Right renal cortex interstitium (tissue), 3 donors: ENCODE measurements around the gene LSP1. TPM values are rescaled to one million over a fixed set of nuclear protein-coding genes. Genes with fewer than 3 reads are reported as not detected.
"Not testable (repeated sequence)": the region's sequence is repeated elsewhere in the genome, so short reads cannot be mapped to it uniquely, and the experiment has no call there.

Experiments
- DNase-seq, 3 donors: peaks; one replicate each; pipeline ENCODE4 v3.0.0-alpha.2; 2013; ENCODE audit warnings: low read depth in 3 of 3, low spot score in 2 of 3
- polyA plus RNA-seq, 3 donors: library from polyadenylated mRNA; unstranded; fragments of 120-200 nt; gene quantifications; one replicate each; pipeline ENCODE4 v1.2.1, GENCODE V29; 2013; ENCODE audit not compliant: insufficient read length in 3 of 3

The LSP1 gene
- polyA plus RNA-seq, 3 donors, result 4.2 to 4.8 (median 4.8) TPM

DNA sequence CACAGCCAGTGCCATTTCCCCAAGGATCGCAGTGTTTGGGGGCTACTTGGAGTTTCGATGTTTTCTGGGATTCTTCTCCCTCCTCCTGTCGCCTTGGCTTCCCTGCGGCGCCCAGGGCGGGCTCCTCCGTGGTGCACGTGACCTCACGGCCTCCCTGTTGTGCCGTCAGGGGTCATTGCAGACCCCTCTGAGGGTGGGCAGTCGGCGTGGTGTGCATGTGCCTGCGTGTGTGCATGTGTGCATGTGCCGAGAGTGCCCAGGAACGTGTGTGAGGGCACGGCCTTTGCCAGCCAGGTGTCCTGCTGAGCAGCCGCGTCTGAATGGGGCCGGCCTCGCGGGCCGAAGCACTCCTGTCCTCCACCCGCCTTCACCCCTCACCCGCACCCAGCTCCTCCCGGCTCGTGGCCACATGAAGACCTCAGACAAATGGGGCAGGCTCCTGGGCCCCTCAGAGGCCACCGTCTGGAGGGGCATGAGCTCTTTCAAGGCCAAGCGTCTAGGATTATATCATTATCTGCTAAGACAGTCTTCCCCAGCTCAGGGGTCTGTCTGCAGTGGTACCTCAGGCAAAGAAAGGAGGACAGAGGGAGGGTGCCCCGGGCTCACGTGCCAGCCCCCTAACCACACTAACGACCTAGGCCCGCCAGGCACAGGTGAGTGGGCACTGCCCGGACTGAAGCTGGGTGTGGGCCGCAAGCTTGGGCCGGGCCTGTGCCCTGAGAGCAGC lies 84.9 kb downstream of the LSP1 start:
- no peak for DNase-seq

GRCh38 chr11:1938343-1939005 lies 85.6 kb downstream of the LSP1 start:
- no peak for DNase-seq

DNA sequence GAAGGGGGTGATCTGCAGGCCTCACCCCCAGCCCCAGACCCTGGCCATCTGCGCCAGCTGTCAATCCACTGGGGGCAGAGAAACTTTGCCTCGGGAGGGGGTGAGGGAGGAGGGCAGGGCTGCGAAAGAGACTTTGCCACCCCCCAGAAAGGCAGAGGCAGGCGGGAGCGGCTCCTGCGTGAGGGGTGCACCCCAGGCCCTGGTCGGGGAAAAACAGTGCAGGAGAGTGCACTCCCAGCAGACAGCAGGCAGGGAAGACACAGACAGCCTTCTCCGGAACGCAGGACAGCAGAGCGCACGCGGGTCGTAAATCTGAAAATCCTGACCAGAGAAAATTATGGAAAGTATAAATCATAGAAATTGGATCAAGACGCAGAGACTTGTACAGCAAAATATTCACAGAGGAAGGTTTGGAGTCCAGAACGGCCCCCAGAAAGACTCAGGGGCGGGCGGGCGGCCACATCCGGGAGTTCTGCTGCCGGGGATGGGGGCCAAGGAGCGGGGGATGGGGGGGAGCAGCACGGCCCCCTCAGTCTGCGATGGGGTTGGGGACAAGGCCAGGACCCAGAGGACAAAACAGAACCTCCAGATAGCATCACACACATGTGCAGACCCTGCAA lies 86.2 kb downstream of the LSP1 start:
- no peak for DNase-seq

DNA sequence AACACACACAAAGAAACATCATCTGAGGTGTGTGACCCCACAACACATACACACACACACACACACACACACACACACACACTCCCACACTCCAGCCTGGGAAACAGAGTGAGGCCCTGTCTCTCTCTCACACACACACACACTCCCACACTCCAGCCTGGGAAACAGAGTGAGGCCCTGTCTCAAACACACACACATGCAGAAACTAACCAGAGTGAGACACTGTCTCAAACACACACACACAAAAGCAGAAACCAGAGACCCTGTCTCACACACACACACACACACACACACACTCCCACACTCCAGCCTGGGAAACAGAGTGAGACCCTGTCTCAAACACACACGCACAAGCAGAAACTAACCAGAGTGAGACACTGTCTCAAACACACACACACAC lies 86.9 kb downstream of the LSP1 start:
- DNase-seq, result not testable (repeated sequence)

Other genes with a start within 250 kb of the LSP1 start
- not detected for gene KRTAP5-3, start 244.6 kb upstream of the LSP1 start, polyA plus RNA-seq
- not detected for gene KRTAP5-4, start 230.9 kb upstream of the LSP1 start, polyA plus RNA-seq
- not detected for gene KRTAP5-5, start 223.3 kb upstream of the LSP1 start, polyA plus RNA-seq
- gene KRTAP5-6, start 155.9 kb upstream of the LSP1 start, polyA plus RNA-seq, result not detected
- under 1 TPM; 0.11 to 0.30 (median 0.14) TPM for gene IFITM10, start 102.5 kb upstream of the LSP1 start, polyA plus RNA-seq
- 100 to 1,000 TPM; 192 to 255 (median 211) TPM for gene CTSD, start 89.2 kb upstream of the LSP1 start, polyA plus RNA-seq
- gene SYT8, start 18.1 kb upstream of the LSP1 start, polyA plus RNA-seq, result under 1 TPM in 1 of 3 donors, not detected in 2; 0.33 TPM
- gene TNNI2, start 14.1 kb upstream of the LSP1 start, polyA plus RNA-seq, result under 1 TPM; 0.29 to 0.42 (median 0.40) TPM
- gene PRR33, start 38.8 kb downstream of the LSP1 start, polyA plus RNA-seq, result under 1 TPM; 0.04 to 0.07 (median 0.07) TPM
- gene TNNT3, start 66.6 kb downstream of the LSP1 start, polyA plus RNA-seq, result 1 to 10 TPM; 5.3 to 7.3 (median 5.9) TPM
- gene MRPL23, start 94.2 kb downstream of the LSP1 start, polyA plus RNA-seq, result 10 to 100 TPM; 49.9 to 54.0 (median 50.6) TPM
- 1,000 to 10,000 TPM; 2,355 to 2,928 (median 2,601) TPM for gene H19, start 144.8 kb downstream of the LSP1 start, polyA plus RNA-seq